Fibroblast of lung (primary cell): ENCODE results near the gene TTLL3.

Experiments
- CTCF ChIP-seq, 2 donors: IDR thresholded peaks in 1 of 2; conservative IDR thresholded peaks in 1 of 2; 1 replicate in 1 of 2; 2 replicates in 1 of 2; pipeline ENCODE4 v1.5.1; 2011 to 2012; ENCODE audit warnings: low read length in 2 of 2, control low read depth in 1 of 2, inconsistent platforms in 1 of 2, low read depth in 1 of 2, mild to moderate bottlenecking in 1 of 2
- EZH2 ChIP-seq: IDR thresholded peaks from 2 replicates; pipeline ENCODE4 v1.5.1; 2012; ENCODE audit warnings: low read length, control low read depth, mild to moderate bottlenecking; ENCODE audit errors: missing control alignments

GRCh38 chr3:9838856-9839255 is 28.8 kb downstream of the TTLL3 start:
- TF ChIP-seq CTCF (conservative IDR thresholded peaks at IDR 0.05 in 1 of 2, IDR thresholded peaks at IDR 0.05 in 1 of 2; ENCODE audit: low read depth in 1 of 2, low read length in 2 of 2) (no peak), EZH2 (no peak)
